Parathyroid adenoma (tissue), 2 donors: ENCODE measurements around the gene LUC7L2.

Experiments
- H2AFZ ChIP-seq: fragments of 300-600 bp; sonication (generic); one replicate; pipeline ENCODE4 v1.7.0; 2017; ENCODE audit warnings: antibody characterized with exemption, mild to moderate bottlenecking
- H3K27ac ChIP-seq: fragments of 300-600 bp; sonication (generic); one replicate; pipeline ENCODE4 v1.7.0; 2017
- H3K27me3 ChIP-seq: fragments of 300-600 bp; sonication (generic); one replicate; pipeline ENCODE4 v1.7.0; 2017; ENCODE audit warnings: low read length; ENCODE audit not compliant: control insufficient read depth, insufficient read depth
- H3K36me3 ChIP-seq: fragments of 300-600 bp; sonication (generic); one replicate; pipeline ENCODE4 v1.7.0; 2017; ENCODE audit warnings: low read length; ENCODE audit not compliant: control insufficient read depth, insufficient read depth
- H3K4me1 ChIP-seq: fragments of 300-600 bp; sonication (generic); one replicate; pipeline ENCODE4 v1.7.0; 2017; ENCODE audit warnings: control low read depth
- H3K4me2 ChIP-seq: fragments of 300-600 bp; sonication (generic); one replicate; pipeline ENCODE4 v1.7.0; 2017; ENCODE audit warnings: low read length
- H3K4me3 ChIP-seq: fragments of 300-600 bp; sonication (generic); one replicate; pipeline ENCODE4 v1.7.0; 2017; ENCODE audit warnings: low read depth, low read length
- H3K79me2 ChIP-seq: fragments of 300-600 bp; sonication (generic); one replicate; pipeline ENCODE4 v1.7.0; 2017; ENCODE audit warnings: control low read depth
- H3K9ac ChIP-seq: fragments of 300-600 bp; sonication (generic); one replicate; pipeline ENCODE4 v1.7.0; 2017; ENCODE audit warnings: mild to moderate bottlenecking
- H3K9me3 ChIP-seq: fragments of 300-600 bp; sonication (generic); one replicate; pipeline ENCODE4 v1.7.0; 2017; ENCODE audit warnings: low read length; ENCODE audit not compliant: control insufficient read depth
- CTCF ChIP-seq: fragments of 300-600 bp; sonication (generic); IDR thresholded peaks from one replicate; pipeline ENCODE4 v1.7.0; 2017; ENCODE audit warnings: antibody characterized with exemption, mild to moderate bottlenecking
- donor health status: primary hyperparathyroidism.

The LUC7L2 gene

GRCh38 chr7:139450851-139451250 is 91.2 kb downstream of the LUC7L2 start:
- Histone ChIP-seq H3K27ac (no peak overlapping the region), H3K4me3 (no peak overlapping the region), H3K36me3 (no peaks in the 10 kb centered on the region), H3K27me3 (no peaks in the 10 kb centered on the region), H3K9me3 (no peaks in the 10 kb centered on the region), H3K4me2 (no peak overlapping the region), H3K79me2 (no peaks in the 10 kb centered on the region), H3K4me1 (no peaks in the 10 kb centered on the region), H3K9ac (no peak overlapping the region), H2AFZ (no peak overlapping the region)
- no peak for TF ChIP-seq CTCF

GRCh38 chr7:139451638-139452037 is 91.9 kb downstream of the LUC7L2 start:
- H3K9me3 ChIP-seq, result no peaks in the 10 kb centered on the region
- TF ChIP-seq CTCF, result no peak
- H3K4me1 ChIP-seq, result no peaks in the 10 kb centered on the region
- H2AFZ ChIP-seq, result no peak overlapping the region
- no peaks in the 10 kb centered on the region for H3K79me2 ChIP-seq
- H3K4me2 ChIP-seq, result no peak overlapping the region
- no peak overlapping the region for H3K9ac ChIP-seq
- H3K27ac ChIP-seq, result no peak overlapping the region
- no peaks in the 10 kb centered on the region for H3K27me3 ChIP-seq
- H3K4me3 ChIP-seq, result no peak overlapping the region
- H3K36me3 ChIP-seq, result no peaks in the 10 kb centered on the region

- no peaks in the 10 kb centered on the region for H3K9me3 ChIP-seq
- H3K27me3 ChIP-seq, result no peaks in the 10 kb centered on the region
- no peaks in the 10 kb centered on the region for H3K4me1 ChIP-seq
- H3K9ac ChIP-seq, result no peak overlapping the region
- no peaks in the 10 kb centered on the region for H3K79me2 ChIP-seq
- no peak overlapping the region for H3K4me3 ChIP-seq
- H2AFZ ChIP-seq, result no peak overlapping the region
- H3K36me3 ChIP-seq, result no peaks in the 10 kb centered on the region
- no peak overlapping the region for H3K27ac ChIP-seq
- no peak overlapping the region for H3K4me2 ChIP-seq
- no peak for TF ChIP-seq CTCF
Observed at GRCh38 chr7:139452958-139453672, 93.4 kb downstream of the LUC7L2 start.

- H3K4me3 ChIP-seq, result no peak overlapping the region
- no peak overlapping the region for H3K9ac ChIP-seq
- H3K9me3 ChIP-seq, result no peaks in the 10 kb centered on the region
- no peaks in the 10 kb centered on the region for H3K36me3 ChIP-seq
- H3K27ac ChIP-seq, result no peak overlapping the region
- no peak for TF ChIP-seq CTCF
- no peak overlapping the region for H3K4me2 ChIP-seq
- no peaks in the 10 kb centered on the region for H3K4me1 ChIP-seq
- H3K79me2 ChIP-seq, result no peaks in the 10 kb centered on the region
- H3K27me3 ChIP-seq, result no peaks in the 10 kb centered on the region
- no peak overlapping the region for H2AFZ ChIP-seq
Observed at GRCh38 chr7:139453673-139454321, 94.1 kb downstream of the LUC7L2 start.

GRCh38 chr7:139455789-139456188 is 96.1 kb downstream of the LUC7L2 start:
- Histone ChIP-seq H3K9ac (no peak overlapping the region), H2AFZ (no peak overlapping the region), H3K9me3 (no peaks in the 10 kb centered on the region), H3K27ac (no peak overlapping the region), H3K36me3 (no peaks in the 10 kb centered on the region), H3K79me2 (no peaks in the 10 kb centered on the region), H3K4me3 (no peak overlapping the region), H3K4me2 (no peak overlapping the region), H3K27me3 (no peaks in the 10 kb centered on the region), H3K4me1 (no peaks in the 10 kb centered on the region)
- TF ChIP-seq CTCF, result no peak
